Measurements from ENCODE around the gene CEP20.

Gene CEP20

GRCh38 chr16:15827709-15828343 is 60.6 kb downstream of the CEP20 start:
- no peak for DNase-seq

- DNase-seq: no peak
Observed at GRCh38 chr16:15827299-15827698, 61.1 kb downstream of the CEP20 start.

GRCh38 chr16:15825750-15826305 is 62.6 kb downstream of the CEP20 start:
- no peak for DNase-seq

GRCh38 chr16:15822957-15823356 is 65.4 kb downstream of the CEP20 start:
- DNase-seq: no peak

GRCh38 chr16:15820837-15821236 is 67.6 kb downstream of the CEP20 start:
- DNase-seq: no peak

GRCh38 chr16:15819046-15819445 is 69.4 kb downstream of the CEP20 start:
- no peak for DNase-seq

GRCh38 chr16:15817446-15817845 is 71.0 kb downstream of the CEP20 start:
- DNase-seq: no peak

GRCh38 chr16:15816228-15816627 is 72.2 kb downstream of the CEP20 start:
- no peak for DNase-seq
